HG03064 (cell line): ENCODE measurements around the gene MPP2.

Source experiments
- ATAC-seq: cut with Tn5 transposase; IDR thresholded peaks from one replicate; pipeline ENCODE4 v1.9.1; 2021; ENCODE audit warnings: low read depth; ENCODE audit not compliant: unreplicated experiment

The MPP2 gene

GRCh38 chr17:43827596-43827995, 79.7 kb downstream of the MPP2 start:
- no peak for ATAC-seq

- no peak for ATAC-seq
Observed at GRCh38 chr17:43826206-43826605, 81.1 kb downstream of the MPP2 start.

GRCh38 chr17:43825567-43825966, 81.8 kb downstream of the MPP2 start:
- no peak for ATAC-seq
